ENCODE results near the gene AKAP5.
A peak's percentile ranks its signal among the peaks of the same experiment; 100 is the strongest.

AKAP5 gene

GRCh38 chr14:64465191-64465822 is at the start of gene AKAP5:
TSS of gene AKAP5 (plus strand) at chr14:64465499. CDS start at chr14:64468395, 2,896 bp downstream.
- peak; percentile 67 for DNase-seq

- DNase-seq, result no peak
Measured at GRCh38 chr14:64416348-64416932, 48.9 kb upstream of the AKAP5 start.

GRCh38 chr14:64417055-64417770 is 48.1 kb upstream of the AKAP5 start:
- no peak for DNase-seq

- DNase-seq, result no peak
Measured at GRCh38 chr14:64417771-64418125, 47.6 kb upstream of the AKAP5 start.

- no peak for DNase-seq
Measured at GRCh38 chr14:64419003-64419402, 46.3 kb upstream of the AKAP5 start.

- no peak for DNase-seq
Measured at GRCh38 chr14:64421166-64421565, 44.1 kb upstream of the AKAP5 start.

- no peak for DNase-seq
Measured at GRCh38 chr14:64422005-64422404, 43.3 kb upstream of the AKAP5 start.

GRCh38 chr14:64422756-64423155 is 42.5 kb upstream of the AKAP5 start:
- DNase-seq, result peak; percentile 36

GRCh38 chr14:64423987-64424386 is 41.3 kb upstream of the AKAP5 start:
- DNase-seq, result peak; percentile 63

- DNase-seq, result no peak
Measured at GRCh38 chr14:64434528-64434927, 30.8 kb upstream of the AKAP5 start.

- DNase-seq, result no peak
Measured at GRCh38 chr14:64438181-64438841, 27.0 kb upstream of the AKAP5 start.

GRCh38 chr14:64439141-64439540 is 26.2 kb upstream of the AKAP5 start:
- DNase-seq, result no peak

GRCh38 chr14:64440494-64440893 is 24.8 kb upstream of the AKAP5 start:
- no peak for DNase-seq

- no peak for DNase-seq
Measured at GRCh38 chr14:64442300-64442988, 22.9 kb upstream of the AKAP5 start.

GRCh38 chr14:64444140-64444539 is 21.2 kb upstream of the AKAP5 start:
- no peak for DNase-seq

GRCh38 chr14:64444984-64445845 is 20.1 kb upstream of the AKAP5 start:
- peak; percentile 64 for DNase-seq

GRCh38 chr14:64447876-64448670 is 17.2 kb upstream of the AKAP5 start:
- peak; percentile 42 for DNase-seq

- DNase-seq, result no peak
Measured at GRCh38 chr14:64450255-64450654, 15.0 kb upstream of the AKAP5 start.

GRCh38 chr14:64454671-64455070 is 10.6 kb upstream of the AKAP5 start:
- DNase-seq, result no peak

GRCh38 chr14:64459405-64460136 is 5.7 kb upstream of the AKAP5 start:
- no peak for DNase-seq

GRCh38 chr14:64461221-64461620 is 4.1 kb upstream of the AKAP5 start:
- DNase-seq, result no peak
